Endothelial cell of umbilical vein (primary cell): ENCODE results near the gene SMIM44. TPM values are rescaled to one million over a fixed set of nuclear protein-coding genes. Genes with fewer than 3 reads are reported as not detected.

Source experiments
- BruUV-seq: library from RNA; stranded (reverse); fragments of 400-500 nt; replicated peaks from 2 replicates; lab custom pipeline; 2021; lab: Mats Ljungman, UMichigan
- CTCF ChIA-PET: fragments of 300-600, 350-600 bp; sonication (Branson Sonifier 250); formaldehyde crosslinking; loops from one replicate; lab custom pipeline; 2021; ENCODE audit warnings: antibody characterized with exemption, inconsistent platforms; lab: Charles Lee
- POLR2A ChIA-PET: fragments of 300-600, 350-600 bp; sonication (Branson Sonifier 250); formaldehyde crosslinking; loops from one replicate; lab custom pipeline; 2021; ENCODE audit warnings: antibody characterized with exemption, inconsistent platforms; lab: Charles Lee
- DNase-seq: peaks from one replicate; pipeline ENCODE4 v3.0.0-alpha.2; 2011; ENCODE audit warnings: low read depth, low spot score
- FAIRE-seq: peaks from 2 replicates; lab custom pipeline; 2011; peaks lifted over from hg19 to GRCh38; lab: Jason Lieb, UNC
- H2AFZ ChIP-seq: 2 replicates; pipeline ENCODE4 v1.6.0; 2012; ENCODE audit warnings: low read depth, low read length, control low read depth, inconsistent platforms
- H3K27ac ChIP-seq: 2 replicates; pipeline ENCODE4 v1.5.1; 2011; ENCODE audit warnings: low read depth, mild to moderate bottlenecking, control low read depth, low read length, moderate library complexity; ENCODE audit not compliant: insufficient read depth
- H3K27me3 ChIP-seq, 2 experiments: 2 replicates each; pipeline versions ENCODE4 v1.6.0 to v1.6.1; 2011; ENCODE audit warnings: low read length in 2 of 2, mixed read lengths in 1 of 2; ENCODE audit not compliant: control insufficient read depth in 2 of 2, insufficient read depth in 2 of 2
- H3K36me3 ChIP-seq, 2 experiments: 2 replicates in 1 of 2; 3 replicates in 1 of 2; pipeline ENCODE4 v1.5.1; 2011; ENCODE audit warnings: low read length in 2 of 2, mild to moderate bottlenecking in 1 of 2, moderate library complexity in 1 of 2; ENCODE audit not compliant: control insufficient read depth in 2 of 2, insufficient read depth in 2 of 2; ENCODE audit errors: extremely low read depth in 1 of 2
- H3K4me1 ChIP-seq: 3 replicates; pipeline ENCODE4 v1.5.1; 2011; ENCODE audit warnings: mild to moderate bottlenecking, low read length; ENCODE audit not compliant: control insufficient read depth, insufficient read depth; ENCODE audit errors: extremely low read depth
- H3K4me2 ChIP-seq: 2 replicates; pipeline ENCODE4 v1.6.1; 2011; ENCODE audit warnings: low read length, control low read depth, mixed read lengths; ENCODE audit not compliant: insufficient read depth
- H3K4me3 ChIP-seq, 3 experiments: fragments of 200-600 bp in 1 of 3; sonication (generic), shearing (Covaris generic) in 1 of 3; replicated peaks in 1 of 3; 2 replicates each; pipeline ENCODE4 v1.5.1; 2011 to 2016; ENCODE audit warnings: control low read depth in 3 of 3, low read length in 3 of 3, mild to moderate bottlenecking in 2 of 3, inconsistent platforms in 1 of 3, low read depth in 1 of 3, moderate library complexity in 1 of 3; ENCODE audit not compliant: insufficient read depth in 1 of 3
- H3K79me2 ChIP-seq: 2 replicates; pipeline ENCODE4 v1.6.0; 2012; ENCODE audit warnings: low read length, inconsistent platforms; ENCODE audit not compliant: control insufficient read depth, insufficient read depth
- H3K9ac ChIP-seq: replicated peaks from 2 replicates; pipeline ENCODE3; 2011; ENCODE audit warnings: low read length, control low read depth; ENCODE audit not compliant: insufficient read depth; ENCODE audit errors: extremely low read depth
- H3K9me1 ChIP-seq: replicated peaks from 3 replicates; pipeline ENCODE4 v1.6.0; 2011; ENCODE audit warnings: mild to moderate bottlenecking, low read length; ENCODE audit not compliant: control insufficient read depth, insufficient read depth; ENCODE audit errors: extremely low read depth
- H3K9me3 ChIP-seq: replicated peaks from 2 replicates; pipeline ENCODE4 v1.5.1; 2012; ENCODE audit warnings: low read length, inconsistent platforms; ENCODE audit not compliant: control insufficient read depth, insufficient read depth
- H4K20me1 ChIP-seq: replicated peaks from 2 replicates; pipeline ENCODE3; 2011; ENCODE audit warnings: mild to moderate bottlenecking, low read length; ENCODE audit not compliant: control insufficient read depth, insufficient read depth; ENCODE audit errors: extremely low read depth
- CTCF ChIP-seq, 2 donors: IDR thresholded peaks; 1 replicate in 1 of 2; 2 replicates in 1 of 2; pipeline ENCODE4 v1.5.1; 2011; ENCODE audit warnings: low read length in 2 of 2, mild to moderate bottlenecking in 2 of 2, moderate library complexity in 2 of 2, control low read depth in 1 of 2, inconsistent platforms in 1 of 2, low read depth in 1 of 2; ENCODE audit not compliant: insufficient read depth in 1 of 2; ENCODE audit errors: extremely low read depth in 1 of 2
- EZH2 ChIP-seq: IDR thresholded peaks from 2 replicates; pipeline ENCODE4 v1.6.1; 2012; ENCODE audit warnings: borderline replicate concordance, low read depth, mild to moderate bottlenecking, moderate library complexity, low read length, inconsistent platforms; ENCODE audit not compliant: severe bottlenecking
- FOS ChIP-seq: IDR thresholded peaks from 2 replicates; pipeline ENCODE4 v1.6.1; 2011; ENCODE audit warnings: mild to moderate bottlenecking, low read length, moderate library complexity, borderline replicate concordance; ENCODE audit not compliant: insufficient read depth
- GATA2 ChIP-seq: IDR thresholded peaks from 2 replicates; pipeline ENCODE4 v1.7.0; 2011; ENCODE audit warnings: low read depth, mild to moderate bottlenecking, moderate library complexity, mixed read lengths, low read length; ENCODE audit not compliant: insufficient read length, insufficient read depth
- JUN ChIP-seq: IDR thresholded peaks from 2 replicates; pipeline ENCODE4 v1.6.1; 2011; ENCODE audit warnings: borderline replicate concordance, low read depth; ENCODE audit not compliant: insufficient read length, insufficient read depth
- MAX ChIP-seq: IDR thresholded peaks from 2 replicates; pipeline ENCODE4 v1.6.1; 2011; ENCODE audit not compliant: insufficient read depth, insufficient read length
- MYC ChIP-seq: IDR thresholded peaks from one replicate; pipeline ENCODE4 v1.6.1; 2011; ENCODE audit warnings: mild to moderate bottlenecking, low read depth, low read length
- POLR2A ChIP-seq: IDR thresholded peaks from 2 replicates; pipeline ENCODE4 v1.6.1; 2012; ENCODE audit warnings: low read depth, mild to moderate bottlenecking, control low read depth, low read length
- POLR2AphosphoS5 ChIP-seq: IDR thresholded peaks from 2 replicates; pipeline ENCODE4 v1.6.1; 2012; ENCODE audit warnings: low read depth, mild to moderate bottlenecking, control low read depth, low read length, moderate library complexity; ENCODE audit not compliant: insufficient read depth
- dilution Hi-C: fragments of 300-500 bp; cut with MboI; formaldehyde crosslinking; loops from one replicate; pipeline ENCODE4 v1.15.0; 2019; ENCODE audit warnings: low sequenced_read_pairs; ENCODE audit not compliant: extremely low pct_ligation_motif_present
- intact Hi-C: fragments of 100-400 bp; cut with micrococcal nuclease; formaldehyde crosslinking; loops from one replicate; pipeline ENCODE4 v1.10.0; 2022
- polyA plus RNA-seq, 4 experiments: library from polyadenylated mRNA; depleted of rRNA in 3 of 4; stranded (reverse) in 3 of 4; unstranded in 1 of 4; fragments of >200 nt; gene quantifications; 2 replicates each; pipeline versions ENCODE4 v1.2.1 to v1.2.3, GENCODE V29; 2011 to 2012; ENCODE audit warnings: missing spikeins in 1 of 4
- total RNA-seq: library from RNA; stranded (reverse); gene quantifications from 2 replicates; pipeline ENCODE4 v1.2.3, GENCODE V29; 2021

The SMIM44 gene
- total and polyA plus RNA-seq, 2 donors (not counting 3 experiments of a cell fraction or from before 2014, with no cell fraction given) = not detected

DNA sequence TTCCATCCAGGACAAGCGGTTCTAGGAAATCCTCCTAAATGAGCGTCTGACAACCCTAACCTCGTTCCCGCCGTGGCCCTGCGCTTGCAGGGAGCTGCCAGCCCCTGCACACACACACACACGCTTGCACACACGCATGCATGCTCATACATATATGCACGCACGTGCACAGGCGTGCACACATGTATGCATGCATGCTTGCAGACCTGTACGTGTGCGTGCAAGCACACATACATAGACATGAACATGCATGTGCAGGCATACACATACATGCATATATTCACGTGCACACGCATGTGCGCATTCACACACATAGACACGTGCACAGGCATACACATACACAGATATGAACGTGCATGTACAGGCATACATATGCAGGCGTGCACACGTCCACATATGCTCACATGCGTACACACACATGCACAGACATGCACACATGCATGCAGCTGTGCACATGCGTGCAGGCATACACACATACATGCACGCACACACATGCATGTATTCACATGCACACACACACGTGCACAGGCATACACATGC lies 38.5 kb downstream of the SMIM44 start:
- Histone ChIP-seq H3K9me3 (no peaks in the 10 kb centered on the region), H3K79me2 (peaks cover 11% of the 10 kb centered on the region), H3K27me3 (no peaks in the 10 kb centered on the region), H3K36me3 (peaks cover 0 to 25% of the 10 kb centered on the region in 2 experiments), H3K9ac (no peak overlapping the region), H2AFZ (no peak overlapping the region), H3K4me3 (no peak overlapping the region), H3K4me1 (peaks cover 20% of the 10 kb centered on the region), H3K9me1 (no peaks in the 10 kb centered on the region), H3K27ac (no peak overlapping the region), H3K4me2 (no peak overlapping the region), H4K20me1 (no peaks in the 10 kb centered on the region)
- POLR2A ChIA-PET = no interaction called here
- dilution Hi-C loops = no loop called here
- DNase-seq = no peak
- no peak for FAIRE-seq
- CTCF ChIA-PET = interaction anchor here (0.9 to 1.6 kb wide), 5 partner anchors 14 to 118 kb away, joined by 3 to 7 read pairs (median 5); no protein-coding TSS in a partner anchor
- BruUV-seq = no TSS peak
- TF ChIP-seq MYC (no peak), CTCF (IDR thresholded peaks at IDR 0.05; ENCODE audit: extremely low read depth in 1 of 2, insufficient read depth in 1 of 2, low read depth in 1 of 2, low read length in 2 of 2) (no peak), POLR2A (peak; percentile 26), FOS (no peak), MAX (peak; percentile 36), POLR2AphosphoS5 (no peak), JUN (no peak), GATA2 (no peak), EZH2 (no peak)
- intact Hi-C loops = no loop called here
